GM20000 (cell line): ENCODE measurements around the gene MPC1.

Source experiments
- DNase-seq: peaks from one replicate; pipeline ENCODE4 v3.0.0; 2012; ENCODE audit warnings: low spot score
- TF ChIP-seq, protein P1 (sequence below): IDR thresholded peaks from 2 replicates; pipeline ENCODE4 v1.5.1; 2012; ENCODE audit warnings: mild to moderate bottlenecking, control low read depth; ENCODE audit errors: extremely low read depth, missing control alignments

MPC1 gene

DNA sequence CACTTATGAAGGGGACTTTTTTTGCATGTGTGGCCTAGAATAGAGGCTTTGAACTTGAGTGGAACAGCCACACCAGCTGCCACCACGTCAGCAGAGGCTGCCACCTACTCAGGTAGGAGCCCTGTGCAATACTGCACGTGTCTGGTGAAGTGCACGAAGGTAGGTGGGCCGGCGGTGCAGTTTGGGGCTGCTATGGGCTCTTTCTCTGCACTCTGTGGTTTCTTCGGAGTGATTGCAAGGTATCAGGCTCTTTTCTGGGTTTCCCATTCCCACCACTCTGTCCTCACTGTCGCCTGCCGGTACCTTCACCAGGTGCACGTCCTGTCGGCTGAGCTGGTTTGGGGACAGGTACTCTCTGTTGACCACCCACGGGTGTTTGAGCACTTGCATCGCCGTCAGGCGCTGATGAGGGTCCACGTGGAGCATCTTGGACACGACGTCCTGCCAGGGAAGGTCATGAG lies 30.8 kb upstream of the MPC1 start:
- DNase-seq = no peak
- TF ChIP-seq, protein P1, sequence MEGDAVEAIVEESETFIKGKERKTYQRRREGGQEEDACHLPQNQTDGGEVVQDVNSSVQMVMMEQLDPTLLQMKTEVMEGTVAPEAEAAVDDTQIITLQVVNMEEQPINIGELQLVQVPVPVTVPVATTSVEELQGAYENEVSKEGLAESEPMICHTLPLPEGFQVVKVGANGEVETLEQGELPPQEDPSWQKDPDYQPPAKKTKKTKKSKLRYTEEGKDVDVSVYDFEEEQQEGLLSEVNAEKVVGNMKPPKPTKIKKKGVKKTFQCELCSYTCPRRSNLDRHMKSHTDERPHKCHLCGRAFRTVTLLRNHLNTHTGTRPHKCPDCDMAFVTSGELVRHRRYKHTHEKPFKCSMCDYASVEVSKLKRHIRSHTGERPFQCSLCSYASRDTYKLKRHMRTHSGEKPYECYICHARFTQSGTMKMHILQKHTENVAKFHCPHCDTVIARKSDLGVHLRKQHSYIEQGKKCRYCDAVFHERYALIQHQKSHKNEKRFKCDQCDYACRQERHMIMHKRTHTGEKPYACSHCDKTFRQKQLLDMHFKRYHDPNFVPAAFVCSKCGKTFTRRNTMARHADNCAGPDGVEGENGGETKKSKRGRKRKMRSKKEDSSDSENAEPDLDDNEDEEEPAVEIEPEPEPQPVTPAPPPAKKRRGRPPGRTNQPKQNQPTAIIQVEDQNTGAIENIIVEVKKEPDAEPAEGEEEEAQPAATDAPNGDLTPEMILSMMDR = no peak

DNA sequence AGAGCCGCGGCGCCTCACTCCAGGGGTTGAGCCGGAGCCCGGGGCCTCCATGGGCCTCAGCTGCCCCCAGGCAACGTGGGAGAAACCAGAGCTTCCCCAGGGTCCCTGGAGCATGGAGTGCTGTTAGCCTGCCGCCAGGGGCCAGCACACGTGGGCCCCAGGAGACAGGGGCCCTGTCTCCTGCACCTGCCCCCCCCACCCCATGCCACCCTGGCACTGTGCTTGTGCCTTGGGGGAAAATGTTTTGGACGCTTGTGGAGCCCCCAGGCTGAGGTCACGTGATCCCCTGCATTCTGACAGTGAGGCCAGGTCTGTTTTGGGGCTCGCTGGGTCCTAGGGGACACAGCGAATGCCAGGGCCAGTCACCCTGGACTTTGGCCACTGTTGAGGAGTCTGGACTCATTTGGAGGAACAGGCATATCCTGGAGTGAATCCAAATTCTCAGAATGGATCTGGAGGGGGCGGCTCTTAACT lies 30.2 kb upstream of the MPC1 start:
- no peak for DNase-seq
- TF ChIP-seq, protein P1 = no peak

DNA sequence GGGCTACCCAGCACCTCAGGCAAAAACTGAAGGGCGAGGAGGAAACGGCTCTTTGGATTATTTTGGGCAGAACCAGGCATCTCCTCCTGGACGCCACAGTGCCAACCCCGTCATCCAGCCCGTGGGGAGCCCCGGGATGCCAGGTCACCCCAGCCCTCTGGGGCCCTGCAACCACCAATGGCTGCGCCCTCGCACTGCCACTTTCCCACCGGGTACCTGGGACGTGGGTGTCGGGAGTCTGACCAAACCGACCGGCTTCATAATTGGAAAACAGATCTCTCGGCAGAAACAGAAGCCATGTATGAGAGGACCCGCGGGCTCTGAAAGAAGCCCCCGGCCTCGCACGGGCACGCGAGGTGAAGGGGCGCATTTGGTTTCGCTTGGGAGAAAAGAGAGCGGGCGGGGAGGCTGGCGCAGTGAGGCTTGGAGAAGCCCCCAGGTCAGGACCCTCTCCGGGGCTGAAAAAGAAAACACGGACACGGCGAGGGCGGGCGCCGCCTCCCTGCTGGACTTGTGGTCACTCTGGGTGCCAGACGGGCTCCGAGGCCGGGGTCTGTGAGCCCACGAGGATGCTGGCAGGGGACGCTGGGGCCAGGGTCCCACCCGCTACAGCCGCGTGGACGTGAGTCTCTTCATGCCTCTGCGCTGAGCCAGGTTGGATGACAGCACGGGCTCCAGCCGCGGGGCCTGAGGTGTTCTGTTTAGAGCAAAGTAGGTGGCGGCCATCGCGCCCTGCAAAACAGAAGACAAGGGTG lies 29.6 kb upstream of the MPC1 start:
- DNase-seq = no peak
- TF ChIP-seq, protein P1 = no peak

GRCh38 chr6:166411721-166412151 lies 29.0 kb upstream of the MPC1 start:
- DNase-seq = no peak
- TF ChIP-seq, protein P1 = no peak

GRCh38 chr6:166411271-166411670 lies 28.5 kb upstream of the MPC1 start:
- DNase-seq = no peak
- TF ChIP-seq, protein P1 = no peak

- DNase-seq = no peak
- TF ChIP-seq, protein P1 = no peak
These were observed 27.7 kb upstream of the MPC1 start for GRCh38 chr6:166410426-166410935.

GRCh38 chr6:166408936-166409755 lies 26.4 kb upstream of the MPC1 start:
- no peak for DNase-seq
- TF ChIP-seq, protein P1 = no peak
